HepG2 (cell line): Measurements from ENCODE around the gene XAB2. TPM values are rescaled to one million over a fixed set of nuclear protein-coding genes. Genes with fewer than 3 reads are reported as not detected.

Source experiments
- ATF3 ChIP-seq: sonication (generic); formaldehyde crosslinking; IDR thresholded peaks from 2 replicates; pipeline ENCODE4 v1.4.0; 2020; ENCODE audit warnings: missing genetic modification reagents
- ATF6 ChIP-seq: sonication (generic); formaldehyde crosslinking; conservative IDR thresholded peaks from 2 replicates; pipeline ENCODE4 v1.4.0; 2020; ENCODE audit warnings: missing genetic modification reagents
- CREBL2 ChIP-seq: sonication (generic); formaldehyde crosslinking; IDR thresholded peaks from 2 replicates; pipeline ENCODE4 v1.8.1; 2023; ENCODE audit warnings: missing genetic modification reagents, mild to moderate bottlenecking, borderline replicate concordance
- DRAP1 ChIP-seq: IDR thresholded peaks from 2 replicates; pipeline ENCODE4 v1.6.1; 2016; ENCODE audit warnings: missing genetic modification reagents, missing compliant biosample characterization
- JUND ChIP-seq: sonication (generic); formaldehyde crosslinking; IDR thresholded peaks from 2 replicates; pipeline ENCODE4 v1.8.0; 2022; ENCODE audit warnings: mild to moderate bottlenecking, missing genetic modification reagents
- PCBP2 ChIP-seq: fragments of 200-400 bp; formaldehyde crosslinking; optimal IDR thresholded peaks from 2 replicates; pipeline ENCODE3; 2018; ENCODE audit warnings: low read length, low read depth; ENCODE audit not compliant: poor library complexity, severe bottlenecking
- SATB2 ChIP-seq: sonication (generic); formaldehyde crosslinking; IDR thresholded peaks from 2 replicates; pipeline ENCODE4 v1.5.0; 2020; ENCODE audit warnings: missing genetic modification reagents
- TRIM24 ChIP-seq: sonication (generic); formaldehyde crosslinking; IDR thresholded peaks from 2 replicates; pipeline ENCODE4 v1.8.0; 2022; ENCODE audit warnings: mild to moderate bottlenecking, missing genetic modification reagents
- ZBTB49 ChIP-seq: sonication (generic); formaldehyde crosslinking; IDR thresholded peaks from 2 replicates; pipeline ENCODE4 v1.4.0; 2020; ENCODE audit warnings: missing genetic modification reagents, borderline replicate concordance
- ZBTB8A ChIP-seq: sonication (generic); formaldehyde crosslinking; IDR thresholded peaks from 2 replicates; pipeline ENCODE4 v1.4.0; 2020; ENCODE audit warnings: mild to moderate bottlenecking, low read depth, missing genetic modification reagents, borderline replicate concordance
- ZC3H13 ChIP-seq: sonication (generic); formaldehyde crosslinking; IDR thresholded peaks from 2 replicates; pipeline ENCODE4 v1.8.1; 2023; ENCODE audit warnings: mild to moderate bottlenecking, missing genetic modification reagents, moderate library complexity
- ZFP82 ChIP-seq: sonication (generic); formaldehyde crosslinking; IDR thresholded peaks from 2 replicates; pipeline ENCODE4 v1.5.1; 2020; ENCODE audit warnings: mild to moderate bottlenecking, missing genetic modification reagents, borderline replicate concordance
- ZNF232 ChIP-seq: sonication (generic); formaldehyde crosslinking; IDR thresholded peaks from 2 replicates; pipeline ENCODE4 v1.4.0; 2020; ENCODE audit warnings: missing genetic modification reagents, borderline replicate concordance
- ZNF275 ChIP-seq: sonication (generic); formaldehyde crosslinking; IDR thresholded peaks from 2 replicates; pipeline ENCODE4 v1.8.0; 2022; ENCODE audit warnings: missing genetic modification reagents, mild to moderate bottlenecking, inconsistent platforms, borderline replicate concordance
- ZNF501 ChIP-seq: sonication (generic); formaldehyde crosslinking; IDR thresholded peaks from 2 replicates; pipeline ENCODE4 v1.5.1; 2020; ENCODE audit warnings: mild to moderate bottlenecking, moderate library complexity, missing genetic modification reagents
- ZNF615 ChIP-seq: sonication (generic); formaldehyde crosslinking; IDR thresholded peaks from 2 replicates; pipeline ENCODE4 v1.5.0; 2020; ENCODE audit warnings: mild to moderate bottlenecking, missing genetic modification reagents, borderline replicate concordance
- polyA plus RNA-seq, 8 experiments: library from polyadenylated mRNA; depleted of rRNA in 3 of 8; stranded (reverse) in 7 of 8; unstranded in 1 of 8; fragments of >200 nt; fragmentation: Illumina TruSeq in 4 of 8; extraction: Trizol in 4 of 8; gene quantifications; 2 replicates each; pipeline versions ENCODE4 v1.2.1 to v1.2.3, GENCODE V29; 2011 to 2016; ENCODE audit warnings: low read depth in 4 of 8, missing spikeins in 1 of 8, mixed read lengths in 1 of 8; ENCODE audit not compliant: insufficient read depth in 1 of 8
- total RNA-seq, 5 experiments: library from RNA; depleted of rRNA; stranded (reverse); fragments of >200 nt; fragmentation: Illumina TruSeq; extraction: Trizol; gene quantifications; 2 replicates each; pipeline ENCODE4 v1.2.3, GENCODE V29; 2016; ENCODE audit warnings: low read depth in 1 of 5

Gene XAB2
- total and polyA plus RNA-seq, 2 of the 13 experiments (the other 11 are each of a cell fraction or from before 2014, with no cell fraction given), result 6.2 to 23.9 TPM

GRCh38 chr19:7636691-7637373 is 7.5 kb upstream of the XAB2 start, which contains the start of gene STXBP2 (continued):
- no peak for TF ChIP-seq ZBTB49 (CRISPR knock-in tag)
- peak; percentile 85 for TF ChIP-seq ZC3H13 (CRISPR knock-in tag)
- TF ChIP-seq SATB2 (CRISPR knock-in tag), result no peak
- no peak for TF ChIP-seq ZBTB8A (CRISPR knock-in tag)
- no peak for TF ChIP-seq ZNF615 (CRISPR knock-in tag)
- TF ChIP-seq ZFP82 (CRISPR knock-in tag), result peak; percentile 88; the same call in 1 of the 2 replicates
- TF ChIP-seq PCBP2, result no peak
- 0 out of 2 replicates have a peak, but pooled peaks have one; percentile 55 for TF ChIP-seq ZNF501
- TF ChIP-seq CREBL2 (CRISPR knock-in tag), result no peak
- TF ChIP-seq DRAP1 (CRISPR knock-in tag), result peak; percentile 68
- TF ChIP-seq ATF3, result no peak
- peak; percentile 66; the same call in 1 of the 2 replicates for TF ChIP-seq ZNF232 (CRISPR knock-in tag)
- no peak for TF ChIP-seq JUND (CRISPR knock-in tag)
- TF ChIP-seq ATF6 (CRISPR knock-in tag), result no peak
- TF ChIP-seq TRIM24 (CRISPR knock-in tag), result no peak
- 0 out of 2 replicates have a peak, but pooled peaks have one; percentile 51 for TF ChIP-seq ZNF275 (CRISPR knock-in tag)
